Temporal lobe (tissue), 1 donor: Measurements from ENCODE around the gene BBIP1. TPM values are rescaled to one million over a fixed set of nuclear protein-coding genes. Genes with fewer than 3 reads are reported as not detected.

Experiments
- total RNA-seq: library from RNA; depleted of rRNA; stranded (reverse); fragments of >200 nt; gene quantifications from one replicate; pipeline ENCODE4 v1.2.3, GENCODE V29; 2014

BBIP1 gene
- total RNA-seq, 1 donor from 2014 or later = 42.8 TPM

Other genes with a start within 250 kb of the BBIP1 start
- gene PDCD4, start 47.3 kb downstream of the BBIP1 start, total RNA-seq = 34.2 TPM
- 109 TPM for gene SHOC2, start 424 bp upstream of the BBIP1 start, total RNA-seq
- 24.6 TPM for gene ADRA2A, start 157.8 kb upstream of the BBIP1 start, total RNA-seq